Measurements from ENCODE around the gene HSPA1B.

DNA sequence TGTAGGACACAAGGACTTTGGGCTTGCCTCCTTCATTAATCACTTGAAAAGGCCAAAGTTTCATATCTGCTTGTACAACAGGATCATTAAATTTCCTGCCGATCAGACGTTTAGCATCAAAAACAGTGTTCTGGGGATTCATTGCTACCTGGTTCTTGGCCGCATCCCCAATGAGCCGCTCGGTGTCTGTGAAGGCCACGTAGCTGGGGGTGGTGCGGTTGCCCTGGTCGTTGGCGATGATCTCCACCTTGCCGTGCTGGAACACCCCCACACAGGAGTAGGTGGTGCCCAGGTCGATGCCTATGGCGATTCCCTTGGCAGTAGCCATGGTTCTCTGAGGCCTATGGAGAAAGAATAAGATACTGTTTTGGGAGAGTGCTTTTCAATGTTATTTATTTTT is 15.9 kb upstream of the HSPA1B start:
- TF ChIP-seq, protein P1, sequence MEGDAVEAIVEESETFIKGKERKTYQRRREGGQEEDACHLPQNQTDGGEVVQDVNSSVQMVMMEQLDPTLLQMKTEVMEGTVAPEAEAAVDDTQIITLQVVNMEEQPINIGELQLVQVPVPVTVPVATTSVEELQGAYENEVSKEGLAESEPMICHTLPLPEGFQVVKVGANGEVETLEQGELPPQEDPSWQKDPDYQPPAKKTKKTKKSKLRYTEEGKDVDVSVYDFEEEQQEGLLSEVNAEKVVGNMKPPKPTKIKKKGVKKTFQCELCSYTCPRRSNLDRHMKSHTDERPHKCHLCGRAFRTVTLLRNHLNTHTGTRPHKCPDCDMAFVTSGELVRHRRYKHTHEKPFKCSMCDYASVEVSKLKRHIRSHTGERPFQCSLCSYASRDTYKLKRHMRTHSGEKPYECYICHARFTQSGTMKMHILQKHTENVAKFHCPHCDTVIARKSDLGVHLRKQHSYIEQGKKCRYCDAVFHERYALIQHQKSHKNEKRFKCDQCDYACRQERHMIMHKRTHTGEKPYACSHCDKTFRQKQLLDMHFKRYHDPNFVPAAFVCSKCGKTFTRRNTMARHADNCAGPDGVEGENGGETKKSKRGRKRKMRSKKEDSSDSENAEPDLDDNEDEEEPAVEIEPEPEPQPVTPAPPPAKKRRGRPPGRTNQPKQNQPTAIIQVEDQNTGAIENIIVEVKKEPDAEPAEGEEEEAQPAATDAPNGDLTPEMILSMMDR (IDR thresholded peaks at IDR 0.05): no peak
- no peak for TF ChIP-seq EP300 (IDR thresholded peaks at IDR 0.05)
- TF ChIP-seq POLR2A (IDR thresholded peaks at IDR 0.05): no peak
